Ishikawa (cell line): ENCODE results near the gene THSD4.

ENCODE experiments used
- CEBPB ChIP-seq: IDR thresholded peaks from 2 replicates; pipeline ENCODE4 v1.6.1; 2012
- CREB1 ChIP-seq: IDR thresholded peaks from 2 replicates; pipeline ENCODE4 v1.6.1; 2012; ENCODE audit warnings: low read depth
- EGR1 ChIP-seq: IDR thresholded peaks from 2 replicates; pipeline ENCODE4 v1.6.1; 2012
- EP300 ChIP-seq: IDR thresholded peaks from 2 replicates; pipeline ENCODE4 v1.6.1; 2012; ENCODE audit warnings: borderline replicate concordance
- FOXM1 ChIP-seq: IDR thresholded peaks from 2 replicates; pipeline ENCODE4 v1.6.1; 2012; ENCODE audit warnings: low read depth, borderline replicate concordance
- NFIC ChIP-seq: IDR thresholded peaks from 2 replicates; pipeline ENCODE4 v1.6.1; 2012
- RAD21 ChIP-seq: IDR thresholded peaks from 2 replicates; pipeline ENCODE4 v1.6.1; 2012; ENCODE audit warnings: low read depth
- TAF1 ChIP-seq: IDR thresholded peaks from 2 replicates; pipeline ENCODE4 v1.6.1; 2012; ENCODE audit warnings: low read depth, mild to moderate bottlenecking
- TCF12 ChIP-seq: IDR thresholded peaks from 2 replicates; pipeline ENCODE4 v1.6.1; 2012; ENCODE audit warnings: low read depth
- TEAD4 ChIP-seq: IDR thresholded peaks from 2 replicates; pipeline ENCODE4 v1.6.1; 2012
- YY1 ChIP-seq: IDR thresholded peaks from 2 replicates; pipeline ENCODE4 v1.6.1; 2012; ENCODE audit warnings: low read depth
- ZBTB7A ChIP-seq: IDR thresholded peaks from 2 replicates; pipeline ENCODE4 v1.6.1; 2012; ENCODE audit warnings: low read depth
- TF ChIP-seq, protein P1 (sequence below): IDR thresholded peaks from 2 replicates; pipeline ENCODE4 v1.6.1; 2012
- TF ChIP-seq, protein P2 (sequence below): IDR thresholded peaks from 2 replicates; pipeline ENCODE4 v1.6.1; 2012; ENCODE audit warnings: low read depth, mild to moderate bottlenecking
- TF ChIP-seq, protein P3 (sequence below): IDR thresholded peaks from 2 replicates; pipeline ENCODE4 v1.6.1; 2012

Gene THSD4

DNA sequence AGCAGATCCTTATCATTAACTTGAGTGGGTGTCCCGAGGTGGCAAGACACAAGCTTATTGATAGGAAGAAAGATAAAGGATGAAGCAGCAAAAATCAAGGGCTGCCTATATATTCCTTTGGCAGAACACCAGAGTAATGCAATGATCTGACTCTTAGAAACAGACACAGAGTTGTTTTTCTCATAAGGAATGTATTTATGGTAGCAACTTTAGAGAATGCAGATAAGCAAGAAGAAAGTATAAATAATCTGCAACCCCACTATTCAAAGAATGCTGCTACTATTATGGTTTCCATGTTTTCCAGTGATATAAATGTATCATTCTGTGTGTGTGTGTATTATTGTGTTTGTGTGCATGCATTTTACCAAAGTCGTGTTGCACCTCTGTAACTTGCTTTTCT, 208.3 kb downstream of the THSD4 start:
- TF ChIP-seq EGR1 (no peak), TEAD4 (no peak), YY1 (no peak), CREB1 (no peak), TAF1 (no peak), CEBPB (no peak)

DNA sequence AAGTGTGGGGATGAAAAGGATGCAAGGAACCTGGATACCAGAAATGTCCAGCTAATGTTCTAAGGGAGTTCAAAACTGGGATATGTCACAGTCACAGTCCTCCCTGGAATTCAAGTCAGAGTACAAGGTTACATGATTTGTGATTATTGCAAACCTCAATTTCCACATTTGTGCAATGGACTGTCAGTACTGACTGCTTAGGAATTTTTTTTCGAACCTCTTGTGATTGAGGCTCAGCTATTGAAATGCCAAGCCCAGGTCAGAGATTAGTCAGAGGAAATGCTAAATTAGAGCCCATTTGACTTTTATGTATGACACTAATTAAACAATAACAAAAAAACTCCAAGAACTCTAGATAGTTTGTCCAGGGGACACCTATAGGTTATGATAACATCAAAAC, 210.2 kb downstream of the THSD4 start:
- TF ChIP-seq EP300 (no peak), YY1 (no peak)

DNA sequence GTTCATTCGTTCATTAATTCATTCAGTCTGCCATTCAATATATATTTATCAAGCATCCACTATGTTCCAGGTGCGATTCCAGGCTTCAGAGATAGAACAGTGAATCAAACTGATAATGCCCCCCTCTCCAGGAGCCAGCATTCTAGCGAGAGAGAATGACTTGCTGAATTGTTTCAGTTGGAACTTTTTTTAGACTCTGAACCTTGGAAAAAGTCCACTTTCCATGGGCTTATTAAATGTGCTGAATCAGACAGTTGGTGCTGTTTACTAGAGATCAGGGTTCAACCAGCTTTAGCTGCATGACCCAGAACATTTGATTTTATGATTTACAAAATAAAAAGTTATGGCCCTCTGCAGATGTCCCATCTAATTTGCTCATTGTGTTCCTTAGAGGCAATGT, 213.2 kb downstream of the THSD4 start:
- TF ChIP-seq EGR1 (no peak), NFIC (no peak), ZBTB7A (no peak), TCF12 (no peak), CEBPB (no peak), CREB1 (no peak), TAF1 (no peak), EP300 (no peak), FOXM1 (no peak), TEAD4 (no peak), YY1 (no peak), RAD21 (no peak)
- TF ChIP-seq, protein P1, sequence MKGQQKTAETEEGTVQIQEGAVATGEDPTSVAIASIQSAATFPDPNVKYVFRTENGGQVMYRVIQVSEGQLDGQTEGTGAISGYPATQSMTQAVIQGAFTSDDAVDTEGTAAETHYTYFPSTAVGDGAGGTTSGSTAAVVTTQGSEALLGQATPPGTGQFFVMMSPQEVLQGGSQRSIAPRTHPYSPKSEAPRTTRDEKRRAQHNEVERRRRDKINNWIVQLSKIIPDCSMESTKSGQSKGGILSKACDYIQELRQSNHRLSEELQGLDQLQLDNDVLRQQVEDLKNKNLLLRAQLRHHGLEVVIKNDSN: no peak
- TF ChIP-seq, protein P2, sequence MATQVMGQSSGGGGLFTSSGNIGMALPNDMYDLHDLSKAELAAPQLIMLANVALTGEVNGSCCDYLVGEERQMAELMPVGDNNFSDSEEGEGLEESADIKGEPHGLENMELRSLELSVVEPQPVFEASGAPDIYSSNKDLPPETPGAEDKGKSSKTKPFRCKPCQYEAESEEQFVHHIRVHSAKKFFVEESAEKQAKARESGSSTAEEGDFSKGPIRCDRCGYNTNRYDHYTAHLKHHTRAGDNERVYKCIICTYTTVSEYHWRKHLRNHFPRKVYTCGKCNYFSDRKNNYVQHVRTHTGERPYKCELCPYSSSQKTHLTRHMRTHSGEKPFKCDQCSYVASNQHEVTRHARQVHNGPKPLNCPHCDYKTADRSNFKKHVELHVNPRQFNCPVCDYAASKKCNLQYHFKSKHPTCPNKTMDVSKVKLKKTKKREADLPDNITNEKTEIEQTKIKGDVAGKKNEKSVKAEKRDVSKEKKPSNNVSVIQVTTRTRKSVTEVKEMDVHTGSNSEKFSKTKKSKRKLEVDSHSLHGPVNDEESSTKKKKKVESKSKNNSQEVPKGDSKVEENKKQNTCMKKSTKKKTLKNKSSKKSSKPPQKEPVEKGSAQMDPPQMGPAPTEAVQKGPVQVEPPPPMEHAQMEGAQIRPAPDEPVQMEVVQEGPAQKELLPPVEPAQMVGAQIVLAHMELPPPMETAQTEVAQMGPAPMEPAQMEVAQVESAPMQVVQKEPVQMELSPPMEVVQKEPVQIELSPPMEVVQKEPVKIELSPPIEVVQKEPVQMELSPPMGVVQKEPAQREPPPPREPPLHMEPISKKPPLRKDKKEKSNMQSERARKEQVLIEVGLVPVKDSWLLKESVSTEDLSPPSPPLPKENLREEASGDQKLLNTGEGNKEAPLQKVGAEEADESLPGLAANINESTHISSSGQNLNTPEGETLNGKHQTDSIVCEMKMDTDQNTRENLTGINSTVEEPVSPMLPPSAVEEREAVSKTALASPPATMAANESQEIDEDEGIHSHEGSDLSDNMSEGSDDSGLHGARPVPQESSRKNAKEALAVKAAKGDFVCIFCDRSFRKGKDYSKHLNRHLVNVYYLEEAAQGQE: no peak
- TF ChIP-seq, protein P3, sequence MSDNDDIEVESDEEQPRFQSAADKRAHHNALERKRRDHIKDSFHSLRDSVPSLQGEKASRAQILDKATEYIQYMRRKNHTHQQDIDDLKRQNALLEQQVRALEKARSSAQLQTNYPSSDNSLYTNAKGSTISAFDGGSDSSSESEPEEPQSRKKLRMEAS: no peak

GRCh38 chr15:71329041-71329440, 213.8 kb downstream of the THSD4 start:
- TF ChIP-seq TAF1 (no peak), CREB1 (no peak), FOXM1 (no peak), NFIC (no peak), TEAD4 (no peak), TCF12 (no peak), YY1 (no peak), EP300 (no peak)
- TF ChIP-seq, protein P3: no peak
- TF ChIP-seq, protein P2: no peak
- TF ChIP-seq, protein P1: no peak

GRCh38 chr15:71329497-71330260, 214.4 kb downstream of the THSD4 start:
- TF ChIP-seq YY1: no peak
- TF ChIP-seq EP300: no peak
- no peak for TF ChIP-seq TAF1
- TF ChIP-seq ZBTB7A: no peak
- no peak for TF ChIP-seq NFIC
- TF ChIP-seq, protein P1: no peak
- TF ChIP-seq, protein P2: no peak
- no peak for TF ChIP-seq EGR1
- TF ChIP-seq TEAD4: no peak
- TF ChIP-seq CREB1: no peak
- no peak for TF ChIP-seq FOXM1
- no peak for TF ChIP-seq RAD21
- TF ChIP-seq CEBPB: no peak
- TF ChIP-seq, protein P3: no peak
- no peak for TF ChIP-seq TCF12
